GM19467 (cell line): ENCODE results near the gene MYO10.
A peak's percentile ranks its signal among the peaks of the same experiment; 100 is the strongest.
"Not testable (repeated sequence)": the region's sequence is repeated elsewhere in the genome, so short reads cannot be mapped to it uniquely, and the experiment has no call there.

Experiments
- ATAC-seq: cut with Tn5 transposase; IDR thresholded peaks from one replicate; pipeline ENCODE4 v1.9.1; 2021; ENCODE audit warnings: mild to moderate bottlenecking, moderate library complexity; ENCODE audit not compliant: unreplicated experiment

The MYO10 gene

DNA sequence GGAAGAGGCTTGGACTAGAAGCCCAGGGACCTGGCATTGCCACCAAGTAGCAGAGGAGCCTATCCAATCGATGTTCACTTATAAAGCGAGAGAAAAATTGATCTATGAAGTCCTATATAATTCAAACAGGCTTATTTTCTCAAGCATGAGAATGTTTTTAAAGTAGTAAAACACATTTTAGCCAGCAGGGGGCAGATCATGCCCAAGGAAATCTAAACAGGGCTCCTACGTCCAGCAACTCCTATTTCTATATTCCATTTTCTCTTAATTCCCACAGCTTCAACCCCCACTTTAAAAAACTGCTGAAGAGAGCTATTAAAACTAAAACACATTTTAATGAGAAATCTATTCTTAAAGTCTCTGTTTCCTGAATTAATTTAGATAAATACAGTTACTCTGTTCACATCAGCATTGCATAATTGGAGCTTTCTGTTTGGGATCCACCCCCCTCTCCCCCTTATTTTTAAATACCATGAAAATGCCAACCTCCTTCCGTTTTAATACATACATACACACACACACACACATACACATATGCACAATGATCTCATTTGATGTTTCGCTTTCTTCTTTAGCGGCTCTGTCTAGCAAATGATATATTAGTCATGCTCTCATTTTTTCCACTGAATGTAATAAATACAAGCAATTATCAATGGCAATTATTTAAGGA lies 144.9 kb downstream of the MYO10 start:
- no peak for ATAC-seq

GRCh38 chr5:16788957-16789356 lies 147.1 kb downstream of the MYO10 start:
- no peak for ATAC-seq

GRCh38 chr5:16787278-16787677 lies 148.8 kb downstream of the MYO10 start:
- no peak for ATAC-seq

GRCh38 chr5:16784843-16785791 lies 151.0 kb downstream of the MYO10 start:
- peak; percentile 93 for ATAC-seq

GRCh38 chr5:16784088-16784487 lies 152.0 kb downstream of the MYO10 start:
- no peak for ATAC-seq

- no peak for ATAC-seq
Measured at GRCh38 chr5:16781828-16782626, 154.1 kb downstream of the MYO10 start.

GRCh38 chr5:16780325-16780724 lies 155.8 kb downstream of the MYO10 start:
- ATAC-seq, result no peak

- no peak for ATAC-seq
Measured at GRCh38 chr5:16777432-16777831, 158.7 kb downstream of the MYO10 start.

DNA sequence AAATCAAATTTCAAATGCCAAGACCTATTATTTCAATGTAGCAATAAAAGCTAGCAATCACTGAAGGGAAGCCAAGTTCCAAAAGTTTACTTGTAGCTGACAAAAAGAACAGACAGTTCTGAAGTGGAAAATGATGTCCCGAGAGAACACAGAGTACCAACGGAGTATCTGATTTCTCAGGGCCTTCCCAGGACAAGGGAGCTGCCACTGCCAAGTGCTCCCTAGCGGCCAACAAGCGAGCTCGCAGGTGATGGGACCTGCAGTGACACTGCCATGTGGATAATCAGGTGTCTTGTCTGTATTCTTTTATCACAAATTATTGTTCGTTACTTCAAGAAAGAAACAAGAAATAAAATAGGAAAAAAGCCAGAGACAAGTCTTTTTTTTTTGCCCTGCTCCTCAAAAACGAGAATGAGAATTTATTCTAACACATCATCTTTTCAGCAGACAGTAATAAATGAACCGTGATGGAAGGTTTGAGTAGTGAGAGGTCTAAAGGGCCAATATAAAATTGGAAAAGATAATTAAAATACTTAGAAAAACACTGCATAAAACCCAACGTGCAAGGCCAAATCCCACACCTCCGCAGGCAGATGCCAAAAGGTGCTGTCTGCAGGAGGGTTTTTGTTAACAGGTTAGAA lies 159.4 kb downstream of the MYO10 start:
- ATAC-seq, result no peak

DNA sequence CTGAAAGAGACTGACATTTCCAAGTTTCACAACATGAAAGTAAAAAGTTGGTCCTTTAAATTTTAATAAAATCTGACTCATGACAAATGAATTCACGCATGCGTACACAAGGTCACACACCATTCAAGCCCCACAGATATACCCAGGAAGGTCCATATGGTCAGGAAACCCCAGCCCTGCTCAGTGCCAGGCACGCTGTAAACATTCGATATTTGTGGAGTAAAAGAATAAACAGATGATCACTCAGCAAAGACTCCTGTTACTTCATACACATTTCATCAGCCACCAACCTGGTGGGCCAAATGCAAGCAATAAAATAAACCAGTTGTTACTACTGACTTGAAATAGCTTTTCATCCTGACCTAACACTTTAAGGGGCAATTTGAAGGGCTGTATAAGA lies 161.3 kb downstream of the MYO10 start:
- ATAC-seq, result no peak

DNA sequence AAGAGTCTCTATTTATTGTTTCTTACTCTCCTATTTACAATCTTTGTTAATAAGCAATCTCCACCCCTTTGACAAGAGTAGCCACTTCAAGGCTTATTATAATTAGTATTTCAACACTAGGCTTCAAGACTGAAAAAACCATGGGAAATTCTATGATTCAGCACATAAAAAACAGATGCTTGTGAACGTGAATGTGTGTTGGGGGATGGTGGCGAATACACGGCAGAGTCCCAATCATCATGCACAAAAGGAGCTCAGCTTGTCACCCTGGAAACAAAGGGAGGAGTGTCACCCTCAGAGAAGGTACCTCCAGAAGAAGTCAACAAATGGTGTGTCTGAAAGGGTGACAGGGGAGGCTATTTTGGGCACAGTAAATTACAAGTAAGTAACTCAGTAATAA lies 162.1 kb downstream of the MYO10 start:
- no peak for ATAC-seq

- ATAC-seq, result no peak
Measured at GRCh38 chr5:16772556-16772955, 163.5 kb downstream of the MYO10 start.

DNA sequence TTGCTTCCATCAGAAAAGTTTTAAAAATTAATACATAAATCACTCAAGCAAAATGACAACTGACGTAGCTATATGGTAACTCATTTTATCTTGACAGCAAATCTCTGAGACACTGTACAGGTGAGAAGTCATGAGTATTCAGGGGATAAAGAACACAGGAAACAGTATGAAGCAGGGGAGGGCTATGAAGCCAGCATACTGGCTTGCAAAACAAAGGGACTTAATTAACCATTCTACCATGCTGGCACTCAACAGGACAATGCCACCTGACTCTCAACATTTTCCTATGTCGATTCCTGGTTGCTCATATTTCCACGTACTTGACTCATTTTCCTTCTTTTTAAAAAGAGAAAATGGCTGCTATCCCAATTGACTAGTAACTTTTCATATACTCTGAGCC lies 167.9 kb downstream of the MYO10 start:
- no peak for ATAC-seq

- no peak for ATAC-seq
Measured at GRCh38 chr5:16763211-16763610, 172.9 kb downstream of the MYO10 start.

DNA sequence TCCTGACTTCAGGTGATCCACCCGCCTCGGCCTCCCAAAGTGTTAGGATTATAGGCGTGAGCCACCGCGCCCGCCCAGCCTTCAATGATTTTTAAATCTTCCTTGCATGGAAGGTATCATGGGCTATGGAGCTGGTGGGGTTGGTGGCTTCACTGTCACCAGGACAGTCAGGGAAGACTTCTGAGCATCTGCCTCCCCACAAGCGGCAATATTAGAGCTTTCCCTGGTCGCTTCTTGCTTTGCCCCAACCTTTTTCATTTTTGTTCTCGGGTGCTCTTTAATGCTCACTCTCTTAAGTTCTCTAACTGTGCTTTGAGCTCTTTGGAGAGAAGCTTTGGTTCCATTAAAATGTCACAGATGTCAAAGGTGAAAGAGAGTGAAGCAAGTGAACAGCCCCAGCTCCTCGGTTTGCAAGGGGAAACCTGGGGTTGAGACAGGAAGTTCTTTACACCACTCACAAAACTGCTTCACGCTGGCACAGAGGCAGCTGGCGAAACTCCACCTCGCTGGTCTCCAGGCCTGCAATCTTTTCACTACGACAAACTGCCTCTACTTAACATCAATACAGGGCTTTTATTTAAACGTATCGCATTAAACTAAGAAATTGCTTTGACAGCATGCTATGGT lies 176.8 kb downstream of the MYO10 start:
- peak; percentile 86 for ATAC-seq

- ATAC-seq, result no peak
Measured at GRCh38 chr5:16757989-16758501, 178.0 kb downstream of the MYO10 start.

DNA sequence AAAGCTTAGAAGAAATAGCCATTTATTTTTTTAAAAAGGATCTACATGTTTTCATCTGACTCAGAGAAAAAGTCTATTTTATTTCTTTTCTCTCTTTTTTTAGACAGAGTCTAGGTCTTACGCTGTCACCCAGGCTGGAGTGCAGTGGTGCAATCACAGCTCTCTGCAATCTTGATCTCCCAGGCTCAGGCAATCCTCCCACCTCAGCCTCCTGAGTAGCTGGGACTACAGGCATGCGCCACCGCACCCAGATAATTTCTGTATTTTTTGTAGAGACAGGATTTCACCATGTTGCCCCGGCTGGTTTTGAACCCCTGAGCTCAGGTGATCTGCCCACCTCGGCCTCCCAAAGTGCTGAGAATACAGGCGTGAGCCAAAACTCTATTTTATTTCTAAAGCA lies 178.5 kb downstream of the MYO10 start:
- not testable (repeated sequence) for ATAC-seq

- ATAC-seq, result no peak
Measured at GRCh38 chr5:16757146-16757545, 178.9 kb downstream of the MYO10 start.

DNA sequence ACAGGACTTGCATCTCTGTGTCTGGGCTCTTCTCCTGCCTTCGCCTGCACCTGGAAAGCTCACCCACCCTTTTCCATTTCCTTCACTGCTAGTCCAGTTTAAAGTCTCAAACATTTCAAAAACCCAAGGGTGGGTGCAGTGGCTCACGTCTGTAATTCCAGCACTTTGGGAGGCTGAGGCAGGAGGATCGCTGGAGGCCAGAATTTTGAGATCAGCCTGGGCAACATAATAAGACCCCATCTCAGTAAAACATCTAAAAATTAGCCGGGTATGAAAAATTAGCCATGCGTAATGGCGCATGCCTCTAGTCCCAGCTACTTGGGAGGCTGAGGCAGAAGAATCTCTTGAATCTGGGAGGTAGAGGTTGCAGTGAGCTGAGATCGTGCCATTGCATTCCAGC lies 179.4 kb downstream of the MYO10 start:
- no peak for ATAC-seq

DNA sequence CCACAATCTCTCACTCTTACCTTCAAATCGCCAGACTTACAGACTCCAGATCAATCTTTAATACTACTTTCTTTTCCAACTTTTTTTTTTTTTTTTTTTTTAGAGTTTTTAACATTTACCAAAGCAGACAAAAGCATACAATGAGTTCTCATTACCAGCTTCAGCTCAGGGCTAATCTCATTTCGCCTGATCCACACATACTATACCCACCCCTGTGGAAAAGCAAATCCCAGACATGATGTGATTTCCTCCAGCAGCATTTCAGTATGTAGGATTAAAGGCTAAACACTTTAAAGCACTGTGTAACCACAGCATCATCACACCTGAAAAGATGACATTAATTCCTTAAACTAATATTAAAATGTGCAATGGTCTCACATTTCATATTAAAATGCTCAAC lies 180.4 kb downstream of the MYO10 start:
- ATAC-seq, result no peak
